ENCODE data around the gene COL25A1.
"Not testable (repeated sequence)": the region's sequence is repeated elsewhere in the genome, so short reads cannot be mapped to it uniquely, and the experiment has no call there.

COL25A1 gene

GRCh38 chr4:108877821-108878220 is 424.6 kb downstream of the COL25A1 start:
- H3K4me3 ChIP-seq (ENCODE audit: low read length) = no peak overlapping the region
- no peak for DNase-seq (ENCODE audit: low read depth)
- no peak for TF ChIP-seq CTCF (conservative IDR thresholded peaks at IDR 0.05; ENCODE audit: low read depth, low read length)

DNA sequence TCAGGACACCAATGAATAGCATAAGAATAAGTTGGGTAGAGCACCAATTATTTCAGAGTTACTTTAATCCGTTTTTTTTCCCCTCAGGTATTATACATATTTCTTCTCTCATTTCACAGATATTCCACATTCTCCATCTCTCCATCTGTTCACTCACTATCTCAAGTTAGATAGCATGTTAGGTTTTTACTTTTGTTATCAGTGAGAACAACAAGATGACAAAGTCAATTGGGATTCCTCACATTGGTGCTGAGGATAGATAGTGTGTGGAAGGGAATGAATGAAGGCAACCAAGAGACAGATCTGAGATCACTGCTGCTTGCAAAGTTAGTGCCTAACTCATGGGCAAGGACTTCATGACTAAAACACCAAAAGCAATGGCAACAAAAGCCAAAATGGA is 427.7 kb downstream of the COL25A1 start:
- no peak for DNase-seq (ENCODE audit: low read depth)

GRCh38 chr4:108869970-108870369 is 432.5 kb downstream of the COL25A1 start:
- not testable (repeated sequence) for DNase-seq (ENCODE audit: low read depth); H3K4me3 ChIP-seq (ENCODE audit: low read length)

More for the DNA sequence above, 427.7 kb downstream of the COL25A1 start:
- no peak overlapping the region for H3K4me3 ChIP-seq (ENCODE audit: low read length)
- no peak for TF ChIP-seq CTCF (conservative IDR thresholded peaks at IDR 0.05; ENCODE audit: low read depth, low read length)

- no peak for DNase-seq (ENCODE audit: low read depth)
- no peak for TF ChIP-seq CTCF (conservative IDR thresholded peaks at IDR 0.05; ENCODE audit: low read depth, low read length)
- H3K4me3 ChIP-seq (ENCODE audit: low read length) = no peak overlapping the region
Observed at GRCh38 chr4:108868606-108869227, 433.7 kb downstream of the COL25A1 start.

- TF ChIP-seq CTCF (conservative IDR thresholded peaks at IDR 0.05; ENCODE audit: low read depth, low read length) = no peak
- H3K4me3 ChIP-seq (ENCODE audit: low read length) = no peak overlapping the region
- DNase-seq (ENCODE audit: low read depth) = no peak
Observed at GRCh38 chr4:108867476-108867875, 435.0 kb downstream of the COL25A1 start.

- DNase-seq (ENCODE audit: low read depth) = no peak
- H3K4me3 ChIP-seq (ENCODE audit: low read length) = no peak overlapping the region
Observed at GRCh38 chr4:108861334-108861733, 441.1 kb downstream of the COL25A1 start.

GRCh38 chr4:108854786-108855185 is 447.7 kb downstream of the COL25A1 start:
- H3K4me3 ChIP-seq (ENCODE audit: low read length) = no peak overlapping the region
- DNase-seq (ENCODE audit: low read depth) = no peak
- no peak for TF ChIP-seq CTCF (conservative IDR thresholded peaks at IDR 0.05; ENCODE audit: low read depth, low read length)

More at GRCh38 chr4:108861334-108861733, 441.1 kb downstream of the COL25A1 start:
- TF ChIP-seq CTCF (conservative IDR thresholded peaks at IDR 0.05; ENCODE audit: low read depth, low read length) = no peak
